ENCODE measurements around the gene DGLUCY.
"Not testable (repeated sequence)": the region's sequence is repeated elsewhere in the genome, so short reads cannot be mapped to it uniquely, and the experiment has no call there.

The DGLUCY gene

GRCh38 chr14:91241863-91242262 lies 128.0 kb downstream of the DGLUCY start:
- H3K4me3 ChIP-seq (ENCODE audit: low read depth, low read length), result no peak overlapping the region
- no peak for TF ChIP-seq CTCF (IDR thresholded peaks at IDR 0.05; ENCODE audit: low read depth, low read length)

DNA sequence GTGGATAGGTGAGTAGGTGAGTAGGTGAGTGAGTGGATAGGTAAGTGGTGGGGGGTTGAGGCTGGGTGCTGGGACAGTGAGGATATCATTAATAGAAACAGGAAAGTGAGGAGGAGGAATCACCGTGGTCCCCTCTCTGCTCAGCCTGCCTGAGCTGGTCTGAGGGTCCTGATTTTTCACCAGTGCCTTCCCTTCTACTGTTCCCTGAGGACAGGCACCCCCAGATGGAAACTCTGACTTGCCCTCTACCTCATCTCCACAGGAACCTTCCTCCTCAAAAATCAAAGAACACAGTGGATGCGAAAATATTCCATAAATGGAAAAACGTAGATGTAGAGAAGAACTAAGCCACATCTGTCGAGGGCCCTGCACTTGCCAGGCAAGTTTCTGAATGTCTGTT lies 128.8 kb downstream of the DGLUCY start:
- no peak for TF ChIP-seq CTCF (IDR thresholded peaks at IDR 0.05; ENCODE audit: low read depth, low read length)
- H3K4me3 ChIP-seq (ENCODE audit: low read depth, low read length), result no peak overlapping the region

DNA sequence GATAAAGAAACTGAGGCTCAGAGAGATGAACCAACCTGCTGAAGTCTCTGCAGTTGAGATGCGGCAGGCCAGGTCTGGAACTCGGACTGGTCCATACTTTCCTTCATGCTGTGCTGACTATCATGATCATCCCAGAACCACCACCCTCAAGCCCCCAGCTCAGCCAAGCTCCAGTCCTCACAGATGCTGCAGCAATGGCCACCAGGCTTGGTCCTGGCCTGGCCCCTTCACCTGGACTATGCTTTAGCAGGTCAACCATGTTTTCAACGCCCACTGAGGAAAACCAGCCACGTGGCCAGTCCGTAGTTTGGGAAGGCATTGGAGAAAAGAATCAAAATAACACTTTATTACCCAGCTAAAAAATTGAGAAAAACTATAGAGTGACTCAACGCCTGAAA lies 129.2 kb downstream of the DGLUCY start:
- H3K4me3 ChIP-seq (ENCODE audit: low read depth, low read length), result no peak overlapping the region
- TF ChIP-seq CTCF (IDR thresholded peaks at IDR 0.05; ENCODE audit: low read depth, low read length), result no peak

DNA sequence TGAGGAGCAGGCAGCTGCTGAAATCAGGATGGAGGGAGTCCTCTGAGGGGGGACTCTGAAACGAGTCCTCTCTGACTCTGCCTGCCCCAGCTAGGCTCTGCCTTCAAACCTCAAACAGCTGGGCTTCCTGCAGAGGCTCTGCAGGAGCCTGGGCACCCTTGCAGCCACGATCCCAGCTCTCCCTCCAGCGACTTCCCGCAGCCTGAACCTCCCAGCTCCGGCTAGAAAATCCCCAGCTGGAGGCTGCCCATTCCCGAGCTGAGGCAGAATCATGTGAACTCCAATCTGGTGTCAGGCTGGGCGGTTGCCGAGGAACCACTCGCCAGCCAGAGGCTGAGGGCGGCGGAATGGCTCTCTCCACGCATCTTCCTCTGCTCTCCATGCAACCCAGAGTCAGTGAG lies 130.6 kb downstream of the DGLUCY start, which contains the start of gene GPR68:
GPR68 (minus strand) TSS at position 204 of the 401 bp plus-strand sequence. CDS start 9,654 bp downstream, outside the sequence.
- H3K4me3 ChIP-seq (ENCODE audit: low read depth, low read length), result peak within 1 kb of the TSS; percentile 32
- TF ChIP-seq CTCF (IDR thresholded peaks at IDR 0.05; ENCODE audit: low read depth, low read length), result no peak

GRCh38 chr14:91245029-91245428 lies 131.2 kb downstream of the DGLUCY start:
- no peak for TF ChIP-seq CTCF (IDR thresholded peaks at IDR 0.05; ENCODE audit: low read depth, low read length)
- no peak overlapping the region for H3K4me3 ChIP-seq (ENCODE audit: low read depth, low read length)

DNA sequence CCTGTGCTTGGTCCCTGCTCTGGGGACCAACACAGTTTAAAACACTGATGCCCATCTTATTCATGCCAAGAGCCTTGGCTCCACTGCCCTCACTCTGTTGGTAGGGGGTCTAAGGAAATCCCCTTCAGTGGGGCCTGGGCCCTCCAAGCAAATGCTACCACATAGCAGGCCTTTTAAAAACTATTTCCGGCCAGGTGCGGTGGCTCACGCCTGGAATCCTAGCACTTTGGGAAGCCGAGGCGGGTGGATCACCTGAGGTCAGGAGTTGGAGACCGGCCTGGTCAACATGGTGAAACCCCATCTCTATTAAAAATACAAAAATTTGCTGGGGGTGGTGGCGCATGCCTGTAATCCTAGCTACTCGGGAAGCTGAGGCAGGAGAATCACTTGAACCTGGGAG lies 131.7 kb downstream of the DGLUCY start:
- not testable (repeated sequence) for H3K4me3 ChIP-seq (ENCODE audit: low read depth, low read length)

DNA sequence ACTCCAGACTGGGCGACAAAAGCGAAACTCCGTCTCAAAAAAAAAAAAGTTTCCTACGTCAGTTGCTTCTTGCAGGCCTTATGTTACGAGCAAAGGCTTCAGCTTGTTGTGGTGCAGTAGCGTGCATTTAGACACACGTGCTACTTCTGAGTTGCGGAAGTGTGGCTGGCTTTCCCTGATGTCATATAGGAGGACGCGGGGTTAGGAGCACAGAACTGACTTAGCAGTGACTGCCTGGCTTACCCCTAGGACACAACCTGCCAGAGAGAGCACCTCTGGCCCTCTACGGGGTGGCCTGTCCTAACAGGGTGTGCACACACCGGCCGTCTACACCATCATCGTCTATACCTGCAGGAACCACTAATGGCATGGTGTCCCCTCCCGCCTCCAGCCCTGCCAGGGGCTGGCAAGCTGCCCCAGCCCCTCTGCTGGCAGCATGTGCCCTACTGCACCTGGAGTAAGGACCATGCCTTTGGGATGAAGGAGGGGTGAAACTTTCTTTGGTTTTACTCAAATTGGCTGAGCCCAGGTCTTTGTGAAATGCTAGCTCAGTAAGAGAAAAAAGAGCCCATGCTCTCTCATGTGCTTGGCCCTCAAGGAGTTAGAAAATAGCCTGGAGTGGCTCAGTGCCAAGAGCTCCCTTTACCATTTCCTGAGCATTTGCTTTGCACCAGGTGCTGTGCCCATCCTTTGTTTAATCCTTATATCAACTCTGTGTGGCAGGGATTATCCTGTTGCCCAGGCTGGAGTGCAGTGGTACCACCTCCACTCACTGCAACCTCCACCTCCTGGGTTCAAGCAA lies 132.4 kb downstream of the DGLUCY start:
- H3K4me3 ChIP-seq (ENCODE audit: low read depth, low read length), result no peak overlapping the region
- TF ChIP-seq CTCF (IDR thresholded peaks at IDR 0.05; ENCODE audit: low read depth, low read length), result no peak
